GM19238 (cell line): ENCODE data around the gene CIAO3.
"Not testable (repeated sequence)": the region's sequence is repeated elsewhere in the genome, so short reads cannot be mapped to it uniquely, and the experiment has no call there.

Experiments used
- DNase-seq: peaks from one replicate; pipeline ENCODE4 v3.0.0; 2011; ENCODE audit warnings: low spot score; ENCODE audit not compliant: insufficient read length

CIAO3 gene

DNA sequence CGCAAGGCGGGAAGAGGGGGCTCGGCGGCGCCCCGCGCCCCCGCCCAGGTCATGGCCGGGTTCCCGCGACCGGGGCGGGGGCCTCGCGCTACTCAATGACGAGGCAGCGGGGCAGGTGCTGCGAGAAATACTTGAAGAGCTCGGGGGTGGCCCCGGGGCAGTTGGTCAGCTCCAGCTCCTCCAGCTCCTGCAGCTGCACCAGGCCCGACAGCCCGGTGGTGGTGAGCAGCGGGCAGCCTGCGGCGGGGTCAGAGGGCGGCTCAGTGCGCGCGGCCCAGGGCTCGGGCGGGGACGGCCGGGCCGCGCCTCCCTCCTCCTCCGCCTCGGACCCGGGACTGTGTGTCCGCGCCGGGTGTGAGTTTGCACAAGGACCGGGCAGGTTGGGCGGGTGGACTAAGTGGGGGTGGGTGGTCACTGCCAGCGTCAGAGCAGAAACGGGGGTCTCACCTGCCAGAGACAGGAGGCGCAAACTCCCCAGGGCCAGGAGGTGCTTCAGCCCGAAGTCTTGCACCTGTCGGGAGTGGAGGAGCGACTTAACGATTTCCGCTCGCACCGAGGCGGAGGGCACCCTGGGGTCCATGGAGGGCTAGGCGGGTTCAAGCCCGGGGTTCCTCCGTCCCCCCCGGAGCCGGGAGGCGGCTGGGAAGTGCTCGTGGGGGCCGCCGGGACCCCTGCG, 46.5 kb downstream of the CIAO3 start:
- DNase-seq: no peak

DNA sequence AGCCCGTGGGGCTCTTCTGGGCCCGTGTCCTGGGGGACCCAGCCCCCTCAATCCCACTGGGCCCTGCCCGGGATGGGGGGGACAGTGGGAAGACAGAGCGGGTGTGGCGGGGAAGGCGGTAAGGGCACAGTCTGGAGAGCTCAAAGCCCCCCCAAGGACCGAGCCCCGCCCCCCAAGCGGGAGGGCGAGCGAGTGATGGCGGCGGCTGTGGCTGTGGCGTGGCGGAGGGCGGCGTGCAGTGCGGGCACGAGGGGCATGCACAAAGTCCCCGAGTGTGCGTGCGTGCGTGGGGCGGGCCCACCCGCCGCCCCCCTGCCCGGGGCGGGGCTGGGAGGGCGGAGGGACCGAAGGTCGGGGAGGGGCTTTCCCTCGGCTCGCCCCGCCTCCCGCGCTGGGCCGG, 47.0 kb downstream of the CIAO3 start:
- DNase-seq: no peak

DNA sequence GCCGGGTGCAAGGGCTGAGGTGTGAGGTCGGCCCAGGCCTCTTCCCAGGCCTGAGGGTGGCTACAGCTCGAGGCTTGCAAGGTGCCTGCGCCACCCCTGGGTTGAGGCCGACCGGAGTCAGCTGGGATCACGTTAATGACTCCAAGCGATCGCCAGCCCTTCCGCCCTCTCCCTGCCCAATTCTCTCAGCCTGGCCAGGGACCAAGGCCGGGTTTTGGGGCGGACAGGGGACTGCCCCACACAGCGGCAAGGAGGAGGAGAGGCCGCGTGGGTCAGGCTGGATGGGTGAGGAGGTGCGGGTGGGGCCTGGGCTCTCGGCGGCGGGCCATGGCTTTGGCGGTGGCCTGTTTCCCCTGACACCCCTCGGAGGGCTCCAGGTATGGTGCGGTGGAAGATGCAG, 47.4 kb downstream of the CIAO3 start:
- no peak for DNase-seq

DNA sequence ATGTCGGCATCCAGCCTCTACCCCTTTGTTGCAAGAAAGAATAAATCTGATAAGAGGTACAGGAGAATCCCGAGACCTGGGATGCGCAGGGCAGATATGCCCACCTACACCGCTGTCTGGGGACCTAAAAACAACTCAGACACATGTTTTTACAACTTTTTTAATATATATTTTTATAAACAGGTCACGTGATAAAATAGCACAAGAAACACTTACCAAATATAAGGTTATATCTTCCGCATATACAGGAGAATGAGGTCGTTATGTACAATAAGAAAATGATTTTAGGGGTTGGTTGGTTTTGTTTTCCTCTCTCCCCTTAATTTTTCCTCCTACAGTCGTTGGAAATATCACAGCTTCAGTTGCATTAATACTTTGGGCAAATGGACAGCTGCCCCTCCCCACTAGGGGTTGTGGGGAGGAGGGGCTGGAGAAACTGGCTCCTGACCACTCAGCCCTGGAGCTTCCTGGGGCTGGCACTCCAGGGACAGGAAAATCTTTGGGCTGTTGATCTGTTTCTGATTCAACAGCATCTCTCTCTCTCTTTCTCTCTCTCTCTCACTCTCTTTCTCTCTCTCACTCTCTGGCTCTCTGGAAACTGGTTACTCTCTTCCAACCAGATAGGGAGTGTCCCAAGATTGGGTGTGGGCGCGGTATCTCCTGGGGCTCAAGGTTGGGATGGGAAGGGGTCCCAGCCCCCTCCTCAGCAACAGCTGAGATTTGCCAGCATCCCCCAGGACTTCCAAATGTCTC, 48.3 kb downstream of the CIAO3 start:
- no peak for DNase-seq

DNA sequence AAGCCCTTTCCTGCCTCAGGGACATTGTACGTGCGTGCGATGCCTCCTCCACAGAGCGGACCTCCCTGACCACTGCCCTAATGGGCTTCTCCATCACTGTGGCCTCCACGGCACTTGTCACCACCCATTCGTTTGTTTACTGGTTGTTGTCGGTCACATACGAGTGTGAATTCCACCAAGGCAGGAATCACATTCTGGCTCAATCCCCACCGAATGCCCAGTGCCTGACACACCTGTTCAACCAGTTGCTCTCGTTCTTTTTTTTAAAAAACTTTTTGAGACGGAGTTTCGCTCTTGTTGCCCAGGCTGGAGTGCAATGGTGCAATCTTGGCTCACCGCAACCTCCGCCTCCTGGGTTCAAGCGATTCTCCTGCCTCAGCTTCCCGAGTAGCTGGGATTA, 49.6 kb downstream of the CIAO3 start:
- DNase-seq: not testable (repeated sequence)

DNA sequence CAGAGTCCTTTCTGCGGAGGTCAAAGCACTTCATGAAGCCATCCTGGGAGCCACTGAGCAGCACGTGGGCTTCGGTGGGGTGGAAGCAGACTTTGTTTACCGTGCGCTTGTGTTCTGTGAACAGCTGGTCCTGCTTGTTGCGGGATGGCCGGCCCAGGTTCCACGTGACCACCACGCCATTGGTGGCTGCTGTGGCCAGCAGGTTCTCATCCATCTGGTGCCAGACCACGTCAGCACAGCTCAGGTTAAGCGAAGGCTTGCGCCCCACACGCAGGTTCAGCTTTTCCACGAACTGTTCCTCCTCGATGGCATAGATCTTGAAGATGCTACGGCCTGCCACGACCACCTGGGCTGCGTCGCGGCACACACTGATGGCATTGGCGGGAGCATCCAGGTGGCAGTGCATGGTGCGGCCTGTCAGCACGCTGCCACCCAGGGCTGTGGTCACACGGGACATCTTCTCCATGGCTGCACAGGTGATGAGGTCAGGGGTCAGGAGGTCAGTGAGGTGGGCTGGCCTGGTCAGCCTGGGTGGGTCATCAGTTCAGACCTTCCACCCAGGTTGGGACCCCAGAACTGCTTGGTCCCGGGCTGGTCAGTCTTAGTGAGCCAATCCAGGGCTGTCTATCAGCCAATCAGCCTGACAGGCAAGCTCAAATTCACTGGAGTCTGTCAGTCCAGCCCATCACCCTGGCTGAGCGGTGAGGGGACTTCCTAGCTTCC, 51.5 kb downstream of the CIAO3 start:
- DNase-seq: no peak

DNA sequence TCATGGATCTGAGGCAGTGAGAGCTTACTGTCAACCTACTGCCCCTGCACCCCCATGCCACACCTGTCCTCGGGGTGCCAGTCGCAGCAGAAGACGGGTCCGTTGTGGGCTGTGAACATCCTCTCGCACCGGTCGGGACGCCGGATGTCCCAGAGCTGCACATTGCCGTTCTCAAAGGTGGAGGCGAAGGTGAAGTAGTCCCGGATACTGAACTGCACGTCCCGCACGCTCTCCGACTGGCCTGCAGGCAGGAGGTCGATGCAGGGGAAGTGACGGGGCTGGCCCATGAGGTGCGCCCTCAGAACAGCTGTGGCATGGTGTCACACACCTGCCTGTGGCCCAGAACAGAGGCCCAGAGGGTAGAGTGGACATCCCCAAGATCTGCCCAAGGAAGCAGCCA, 53.3 kb downstream of the CIAO3 start:
- no peak for DNase-seq

DNA sequence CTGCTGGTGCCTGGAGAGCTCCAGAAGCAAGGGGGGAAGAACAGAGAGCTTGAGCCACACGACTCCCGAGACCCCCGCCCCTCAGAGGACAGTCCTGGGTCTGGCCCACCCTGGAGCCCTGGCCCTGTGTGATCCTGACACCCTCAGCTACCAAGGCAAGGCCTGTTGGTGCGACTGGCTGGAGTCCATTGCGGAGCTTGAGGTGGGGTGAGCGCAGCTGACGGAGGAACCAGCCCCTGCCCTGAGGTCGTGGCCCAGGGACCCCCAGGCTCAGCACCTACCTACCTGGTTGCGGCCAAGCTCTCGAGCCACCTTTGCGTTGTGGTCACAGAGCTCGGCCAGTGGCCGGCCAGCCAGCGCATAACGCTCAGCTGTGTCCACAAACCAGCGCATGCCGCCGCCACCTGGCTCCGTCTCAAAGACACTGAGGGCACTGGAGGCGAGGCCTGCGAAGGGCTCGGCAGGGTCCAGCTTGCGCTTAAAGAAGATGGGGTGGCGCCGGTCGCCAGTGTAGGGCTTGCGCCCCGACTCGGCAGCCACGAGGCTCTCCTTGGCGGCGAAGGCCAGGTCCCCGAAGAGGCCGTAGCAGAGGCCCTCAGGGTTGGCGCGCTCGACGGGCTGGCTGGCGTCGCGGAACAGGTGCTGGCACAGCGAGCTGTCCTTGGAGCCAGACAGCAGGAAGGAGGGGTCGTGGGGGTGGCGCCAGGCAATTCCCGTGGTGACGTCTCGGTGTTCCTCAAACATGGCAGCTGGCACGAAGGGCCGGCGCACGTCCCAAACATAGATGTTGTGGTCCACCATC, 54.1 kb downstream of the CIAO3 start:
- no peak for DNase-seq

DNA sequence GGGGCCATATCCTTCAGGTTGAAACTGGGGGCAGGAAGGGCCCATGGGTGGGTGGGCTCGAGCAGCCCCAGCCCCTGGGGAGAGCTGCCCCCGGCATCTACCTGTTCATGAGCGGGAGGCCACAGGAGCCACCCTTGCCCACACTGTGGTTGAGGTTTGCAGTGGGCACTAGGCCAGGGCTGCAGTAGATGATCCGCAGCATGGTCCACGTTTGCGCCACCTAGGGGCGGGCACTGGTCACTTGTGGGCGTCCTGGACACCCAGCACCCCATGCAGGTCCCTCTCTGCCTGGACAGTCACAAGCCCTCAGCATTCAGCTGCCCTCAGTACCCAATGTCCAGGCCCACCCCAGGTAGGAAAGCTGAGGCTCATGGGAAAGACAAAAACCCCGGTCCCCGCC, 54.8 kb downstream of the CIAO3 start:
- no peak for DNase-seq

DNA sequence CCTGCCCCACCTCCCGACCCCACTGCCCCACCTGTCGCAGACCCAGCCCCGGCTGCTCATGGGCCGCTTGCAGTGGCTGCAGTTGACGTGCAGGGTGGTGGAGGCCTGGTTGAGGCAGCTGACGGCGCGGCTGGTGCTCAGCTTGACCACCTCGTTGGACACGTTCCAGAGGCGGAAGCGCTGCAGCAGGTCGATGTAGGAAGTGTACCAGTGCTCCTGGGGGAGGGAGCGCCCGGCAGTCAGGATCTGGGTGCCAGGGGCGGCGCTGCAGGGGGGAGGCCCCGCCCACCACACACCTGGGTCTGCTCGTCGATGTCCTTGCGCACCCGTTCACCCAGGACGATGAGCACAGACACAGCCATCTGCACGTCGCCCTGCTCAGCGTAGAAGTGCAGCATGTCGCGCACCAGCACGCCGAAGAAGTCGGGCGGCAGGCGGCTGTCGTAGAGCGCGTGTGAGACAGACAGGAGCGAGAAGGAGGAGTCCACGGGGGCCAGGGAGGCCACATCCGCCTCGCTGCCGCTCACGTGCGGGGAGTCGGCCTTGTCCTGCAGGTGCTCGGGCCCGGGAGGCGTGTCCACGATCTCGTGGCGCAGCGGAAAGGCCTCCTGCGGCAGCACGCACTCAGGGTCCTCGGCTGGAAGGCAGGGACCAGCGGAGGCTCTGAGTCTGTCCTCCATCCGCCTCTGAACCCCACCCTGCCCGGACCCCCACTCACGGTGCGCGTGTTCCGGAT, 55.7 kb downstream of the CIAO3 start:
- no peak for DNase-seq

DNA sequence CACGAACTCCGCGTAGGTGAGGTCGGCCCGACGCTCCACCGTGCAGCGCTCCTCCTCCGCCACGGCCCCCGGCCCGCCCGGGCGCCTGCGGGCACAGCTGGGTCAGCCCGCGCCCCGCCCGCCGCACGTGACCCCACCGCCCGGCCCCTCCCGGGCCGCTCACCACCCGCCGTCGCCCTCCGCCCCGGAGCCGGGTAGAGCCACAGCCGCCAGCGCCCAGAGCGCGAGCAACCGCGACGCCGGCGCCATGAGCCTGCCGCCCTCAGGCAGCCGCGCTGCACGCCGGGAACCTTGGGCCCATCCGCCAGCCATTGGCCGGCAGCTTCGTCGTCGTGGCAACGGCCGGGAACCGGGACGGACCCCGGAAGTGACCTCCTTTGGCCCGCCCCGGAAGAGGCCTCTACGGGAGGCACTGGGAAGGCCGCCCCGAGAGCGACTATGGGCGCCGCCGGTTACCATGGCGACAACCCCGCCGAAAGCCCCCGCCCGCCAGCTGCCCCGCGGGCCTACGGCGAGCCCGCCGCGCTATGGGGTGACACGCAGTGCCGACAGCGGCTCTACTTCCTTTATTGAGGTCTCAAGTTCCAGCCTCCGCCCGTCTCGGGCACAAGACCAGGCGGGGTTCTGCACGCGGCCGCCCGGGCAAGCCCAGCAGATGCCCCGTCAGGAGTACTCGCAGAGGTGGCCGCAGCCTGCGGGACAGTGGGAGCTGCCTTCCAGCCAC, 56.6 kb downstream of the CIAO3 start, which contains the start of gene JMJD8:
Gene JMJD8, minus strand, starts transcription at position 264 of the 724 bp plus-strand sequence. Its CDS starts 15 bp downstream, at position 249.
- DNase-seq: peak; percentile 100

DNA sequence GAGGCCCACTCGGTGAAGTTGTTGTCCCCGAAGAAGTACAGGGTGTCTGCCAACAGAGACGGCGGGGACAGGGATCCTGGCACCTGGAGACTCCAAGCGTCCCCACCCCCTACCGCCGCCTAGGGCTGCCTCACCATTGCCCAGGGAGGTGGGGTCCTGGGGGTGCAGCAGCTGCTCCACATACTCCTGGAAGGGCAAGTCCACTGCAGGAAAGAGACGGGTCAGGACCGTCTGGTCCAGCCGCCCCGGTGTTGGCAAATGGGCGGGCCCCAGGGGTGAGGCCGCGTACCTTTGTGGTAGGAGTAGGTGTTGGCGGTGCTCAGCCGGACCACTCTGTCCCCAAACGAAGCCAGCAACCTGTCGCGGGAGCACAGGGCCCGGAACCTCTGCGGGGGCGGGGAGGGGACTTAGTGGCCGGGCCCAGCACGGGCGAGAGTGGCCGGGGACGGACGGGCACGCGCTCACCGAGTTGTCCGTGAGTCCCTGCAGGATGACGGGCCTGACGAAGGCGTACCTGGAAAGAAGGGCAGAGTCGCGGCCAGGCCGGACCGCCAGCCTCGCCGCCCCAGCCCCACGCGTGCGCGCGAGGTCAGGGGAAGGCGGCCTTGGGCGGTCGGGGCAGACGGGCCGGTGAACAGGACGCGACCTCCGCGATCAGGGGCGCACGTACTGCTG, 57.3 kb downstream of the CIAO3 start:
- no peak for DNase-seq

DNA sequence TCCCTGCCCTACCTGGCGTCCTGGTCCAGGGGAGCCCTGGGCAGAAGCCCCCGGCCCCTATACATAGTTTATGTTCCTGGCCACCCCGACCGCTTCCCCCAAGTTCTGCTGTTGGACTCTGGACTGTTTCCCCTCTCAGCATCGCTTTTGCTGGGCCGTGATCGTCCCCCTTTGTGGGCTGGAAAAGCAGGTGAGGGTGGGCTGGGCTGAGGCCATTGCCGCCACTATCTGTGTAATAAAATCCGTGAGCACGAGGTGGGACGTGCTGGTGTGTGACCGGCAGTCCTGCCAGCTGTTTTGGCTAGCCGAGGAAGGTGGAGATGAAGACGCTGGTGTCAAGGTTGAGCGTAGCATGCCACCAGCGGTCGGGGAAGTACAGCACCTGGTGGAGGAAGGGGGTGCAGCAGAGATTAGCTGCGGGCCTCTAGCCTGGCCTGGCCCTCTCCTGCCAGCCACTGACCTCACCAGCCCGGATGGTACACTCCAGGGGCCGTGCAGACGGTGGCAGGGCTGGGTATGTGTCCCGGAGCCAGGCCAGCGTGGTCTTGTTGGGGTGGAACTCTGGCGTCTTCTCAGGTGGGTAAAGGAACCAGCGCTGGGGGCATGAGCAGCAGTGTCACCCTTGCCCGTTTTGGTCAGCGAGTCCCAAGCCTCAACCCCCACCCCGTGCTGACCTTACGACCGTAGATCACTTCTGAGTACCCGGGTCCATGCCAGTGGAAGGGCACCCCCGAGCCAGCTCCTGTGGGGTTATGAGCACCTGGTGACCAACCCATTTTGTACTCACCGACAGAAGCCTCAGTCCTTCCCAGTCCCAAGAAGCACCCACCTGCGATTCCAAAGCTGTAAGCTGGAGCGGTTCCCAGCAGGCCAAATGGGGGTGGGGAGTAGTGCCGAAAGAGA, 58.1 kb downstream of the CIAO3 start:
- no peak for DNase-seq

DNA sequence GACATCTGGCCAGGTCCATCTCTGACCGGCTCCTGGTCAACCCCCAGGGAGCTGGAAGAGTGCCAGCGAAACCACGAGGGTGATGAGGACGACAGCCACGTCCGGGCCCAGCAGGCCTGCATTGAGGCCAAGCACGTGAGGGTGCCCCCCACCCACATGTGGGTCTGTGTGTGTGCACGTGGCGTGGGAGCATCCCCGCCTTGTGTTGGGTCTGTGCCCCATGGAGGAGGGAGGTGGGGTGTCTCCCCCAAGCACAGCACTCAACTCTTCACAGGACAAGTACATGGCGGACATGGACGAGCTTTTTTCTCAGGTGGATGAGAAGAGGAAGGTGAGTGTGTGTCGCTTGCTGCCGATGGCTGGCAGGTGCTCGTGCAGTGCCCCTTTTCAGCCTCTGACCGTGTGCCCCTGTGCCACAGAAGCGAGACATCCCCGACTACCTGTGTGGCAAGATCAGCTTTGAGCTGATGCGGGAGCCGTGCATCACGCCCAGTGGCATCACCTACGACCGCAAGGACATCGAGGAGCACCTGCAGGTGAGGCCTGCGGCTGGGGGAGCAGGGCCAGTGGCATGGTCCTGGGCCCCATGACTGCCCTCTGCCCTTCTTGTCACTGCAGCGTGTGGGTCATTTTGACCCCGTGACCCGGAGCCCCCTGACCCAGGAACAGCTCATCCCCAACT, 58.9 kb downstream of the CIAO3 start:
- no peak for DNase-seq

DNA sequence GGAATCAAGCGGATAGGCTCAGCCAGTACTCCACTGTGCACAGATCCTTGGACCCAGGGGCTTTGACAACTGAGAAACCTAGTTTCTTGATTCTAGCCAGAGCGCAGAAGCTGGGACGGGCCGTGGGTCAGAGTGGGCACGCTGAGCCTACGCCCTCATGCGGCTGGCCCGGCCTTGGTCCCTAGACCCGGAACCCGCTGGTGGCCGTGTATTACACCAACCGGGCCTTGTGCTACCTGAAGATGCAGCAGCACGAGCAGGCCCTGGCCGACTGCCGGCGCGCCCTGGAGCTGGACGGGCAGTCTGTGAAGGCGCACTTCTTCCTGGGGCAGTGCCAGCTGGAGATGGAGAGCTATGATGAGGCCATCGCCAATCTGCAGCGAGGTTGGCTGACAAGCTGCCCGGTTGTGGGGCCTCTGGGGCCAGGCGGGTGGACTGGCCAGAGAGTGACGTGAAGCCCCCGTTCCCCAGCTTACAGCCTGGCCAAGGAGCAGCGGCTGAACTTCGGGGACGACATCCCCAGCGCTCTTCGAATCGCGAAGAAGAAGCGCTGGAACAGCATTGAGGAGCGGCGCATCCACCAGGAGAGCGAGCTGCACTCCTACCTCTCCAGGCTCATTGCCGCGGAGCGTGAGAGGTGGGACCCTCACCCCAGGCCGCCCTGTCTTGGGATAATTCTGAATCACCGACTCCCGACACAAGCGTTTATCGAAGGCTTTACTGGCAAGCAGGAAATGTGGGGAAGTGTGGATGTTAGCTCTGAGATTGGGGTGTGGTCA, 59.6 kb downstream of the CIAO3 start:
- DNase-seq: no peak

DNA sequence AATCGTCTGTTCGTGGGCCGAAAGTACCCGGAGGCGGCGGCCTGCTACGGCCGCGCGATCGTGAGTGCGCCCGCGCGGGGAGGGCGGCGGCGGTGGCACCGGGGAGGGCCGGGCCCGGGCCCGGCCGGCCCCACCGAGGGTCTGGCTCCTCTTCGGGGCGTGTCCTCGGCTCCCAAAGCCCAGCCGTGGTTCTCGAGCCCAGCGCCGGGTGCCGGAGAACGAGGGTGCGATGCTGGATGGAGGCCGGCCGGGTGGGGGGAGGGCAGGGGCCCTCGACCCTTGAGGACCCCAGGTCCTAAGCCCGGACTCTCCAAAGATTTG, 60.2 kb downstream of the CIAO3 start:
- DNase-seq: no peak
